IMR-90 (cell line): Measurements from ENCODE around the gene DSE. TPM values are rescaled to one million over a fixed set of nuclear protein-coding genes. Genes with fewer than 3 reads are reported as not detected.

Experiments used
- ATAC-seq: fragments of 200-7000 bp; cut with Tn5 transposase; 2 replicates; pipeline ENCODE4 v1.9.1; 2020; ENCODE audit warnings: low read depth, mild to moderate bottlenecking, moderate library complexity
- BruUV-seq: library from RNA; stranded (reverse); fragments of 400-500 nt; replicated peaks from 2 replicates; lab custom pipeline; 2021; lab: Mats Ljungman, UMichigan
- CTCF ChIA-PET: fragments of 300-600 bp; formaldehyde crosslinking; extraction: SDS; loops from one replicate; lab custom pipeline; 2021; ENCODE audit warnings: antibody characterized with exemption; lab: Yijun Ruan, JAX
- POLR2A ChIA-PET: fragments of 300-600 bp; sonication (Branson Sonifier 250); formaldehyde crosslinking; loops from one replicate; lab custom pipeline; 2022; ENCODE audit warnings: antibody characterized with exemption; ENCODE audit not compliant: unreplicated experiment; lab: Charles Lee
- DNase-seq: peaks from one replicate; pipeline ENCODE4 v3.0.0; 2013
- H2AFZ ChIP-seq: replicated peaks from 2 replicates; pipeline ENCODE3; 2013; ENCODE audit warnings: low read length, mild to moderate bottlenecking; ENCODE audit not compliant: poor library complexity
- H2AK5ac ChIP-seq: 2 replicates; pipeline ENCODE4 v1.6.1; 2013; ENCODE audit warnings: low read depth, low read length, inconsistent platforms
- H2AK9ac ChIP-seq: replicated peaks from 2 replicates; pipeline ENCODE3; 2013; ENCODE audit warnings: mild to moderate bottlenecking, low read depth, low read length, moderate library complexity; ENCODE audit not compliant: poor library complexity
- H2BK120ac ChIP-seq: 2 replicates; pipeline ENCODE4 v1.6.1; 2013; ENCODE audit warnings: low read depth, low read length, inconsistent platforms
- H2BK15ac ChIP-seq: 3 replicates; pipeline ENCODE4 v1.6.1; 2013; ENCODE audit warnings: low read depth, low read length, inconsistent platforms
- H2BK20ac ChIP-seq: 2 replicates; pipeline ENCODE4 v1.6.1; 2013; ENCODE audit warnings: low read depth, mild to moderate bottlenecking, inconsistent platforms, low read length, moderate library complexity
- H2BK5ac ChIP-seq: 2 replicates; pipeline ENCODE4 v1.6.1; 2013; ENCODE audit warnings: mild to moderate bottlenecking, low read depth, low read length, inconsistent platforms; ENCODE audit not compliant: poor library complexity, severe bottlenecking
- H3K14ac ChIP-seq: replicated peaks from 2 replicates; pipeline ENCODE4 v1.6.1; 2013; ENCODE audit warnings: low read depth, low read length, inconsistent platforms
- H3K18ac ChIP-seq: 2 replicates; pipeline ENCODE4 v1.6.1; 2013; ENCODE audit warnings: low read depth, low read length, control low read depth
- H3K23ac ChIP-seq: 2 replicates; pipeline ENCODE4 v1.6.1; 2013; ENCODE audit warnings: low read depth, low read length, inconsistent platforms
- H3K27ac ChIP-seq: 2 replicates; pipeline ENCODE4 v1.5.1; 2013; ENCODE audit warnings: mild to moderate bottlenecking, control low read depth, low read length; ENCODE audit not compliant: insufficient read depth
- H3K27me3 ChIP-seq: 2 replicates; pipeline ENCODE4 v1.6.1; 2013; ENCODE audit warnings: low read length; ENCODE audit not compliant: control insufficient read depth, insufficient read depth
- H3K36me3 ChIP-seq: 2 replicates; pipeline ENCODE4 v1.6.1; 2013; ENCODE audit warnings: low read length, mixed read lengths; ENCODE audit not compliant: control insufficient read depth, insufficient read depth
- H3K4ac ChIP-seq: 2 replicates; pipeline ENCODE4 v1.6.1; 2013; ENCODE audit warnings: low read depth, low read length, inconsistent platforms
- H3K4me1 ChIP-seq: 2 replicates; pipeline ENCODE4 v1.6.1; 2013; ENCODE audit warnings: low read length, mixed read lengths; ENCODE audit not compliant: control insufficient read depth, insufficient read depth
- H3K4me2 ChIP-seq: 2 replicates; pipeline ENCODE4 v1.6.1; 2013; ENCODE audit warnings: low read depth, mild to moderate bottlenecking, control low read depth, low read length, moderate library complexity
- H3K4me3 ChIP-seq: 2 replicates; pipeline ENCODE4 v1.5.1; 2013; ENCODE audit warnings: low read depth, mild to moderate bottlenecking, control low read depth, low read length, moderate library complexity; ENCODE audit not compliant: insufficient read depth
- H3K56ac ChIP-seq: 2 replicates; pipeline ENCODE4 v1.6.1; 2013; ENCODE audit warnings: low read length, inconsistent platforms; ENCODE audit not compliant: insufficient read depth; ENCODE audit errors: extremely low read depth
- H3K79me1 ChIP-seq, 2 experiments: 2 replicates each; pipeline ENCODE4 v1.6.1; 2013; ENCODE audit warnings: low read length in 2 of 2, inconsistent platforms in 1 of 2, low read depth in 1 of 2
- H3K9ac ChIP-seq: 2 replicates; pipeline ENCODE4 v1.6.1; 2013; ENCODE audit warnings: low read depth, low read length, control low read depth
- H3K9me1 ChIP-seq: 2 replicates; pipeline ENCODE4 v1.6.1; 2013; ENCODE audit warnings: low read length, inconsistent platforms; ENCODE audit not compliant: insufficient read depth
- H3K9me3 ChIP-seq: 2 replicates; pipeline ENCODE4 v1.6.1; 2013; ENCODE audit warnings: low read length; ENCODE audit not compliant: control insufficient read depth, insufficient read depth
- H4K20me1 ChIP-seq: 2 replicates; pipeline ENCODE4 v1.6.1; 2013; ENCODE audit warnings: low read length, inconsistent platforms; ENCODE audit not compliant: insufficient read depth
- H4K5ac ChIP-seq: 2 replicates; pipeline ENCODE4 v1.6.1; 2013; ENCODE audit warnings: mild to moderate bottlenecking, low read depth, low read length, control low read depth
- H4K8ac ChIP-seq, 2 experiments: 2 replicates each; pipeline ENCODE4 v1.6.1; 2013; ENCODE audit warnings: low read depth in 2 of 2, low read length in 2 of 2, control low read depth in 1 of 2, inconsistent platforms in 1 of 2
- H4K91ac ChIP-seq: 2 replicates; pipeline ENCODE4 v1.6.1; 2013; ENCODE audit warnings: low read depth, low read length, inconsistent platforms; ENCODE audit not compliant: insufficient read depth
- MAZ ChIP-seq: IDR thresholded peaks from 2 replicates; pipeline ENCODE4 v1.6.1; 2012; ENCODE audit warnings: low read depth, mild to moderate bottlenecking, low read length, improper control_type of control experiment, moderate library complexity, borderline replicate concordance
- WGBS, 2 experiments: methylation state at CpG; one replicate each; pipeline versions ENCODE4 v1.1.5 to v1.1.7; 2013; ENCODE audit warnings: missing lambda C conversion rate in 2 of 2; ENCODE audit not compliant: insufficient read length in 1 of 2; ENCODE audit errors: extremely low coverage in 2 of 2; 5-methylcytosine and 5-hydroxymethylcytosine counted together
- dilution Hi-C: fragments of 300-500 bp; cut with HindIII; formaldehyde crosslinking; loops from one replicate; pipeline ENCODE4 v1.14.3; 2018; ENCODE audit warnings: low sequenced_read_pairs; ENCODE audit not compliant: unreplicated experiment
- in situ Hi-C: fragments of 300-500 bp; cut with MboI; formaldehyde crosslinking; loops from 3 replicates; pipeline ENCODE4 v1.14.3; 2019; ENCODE audit warnings: low sequenced_read_pairs, inconsistent platforms, mixed read lengths
- intact Hi-C: fragments of 100-400 bp; cut with micrococcal nuclease; formaldehyde crosslinking; loops from 2 replicates; pipeline ENCODE4 v1.10.0; 2022
- polyA plus RNA-seq, 3 experiments: library from polyadenylated mRNA; depleted of rRNA; stranded (reverse); fragments of >200 nt; gene quantifications; 2 replicates each; pipeline ENCODE4 v1.2.3, GENCODE V29; 2012; ENCODE audit warnings: low replicate concordance in 1 of 3
- total RNA-seq: library from RNA; depleted of rRNA; stranded (reverse); fragments of >200 nt; gene quantifications from 2 replicates; pipeline ENCODE4 v1.2.3, GENCODE V29; 2012

Gene DSE
- total and polyA plus RNA-seq, 2 of the 4 experiments (the other 2 are of a cell fraction), result 48.0 to 154 TPM

DNA sequence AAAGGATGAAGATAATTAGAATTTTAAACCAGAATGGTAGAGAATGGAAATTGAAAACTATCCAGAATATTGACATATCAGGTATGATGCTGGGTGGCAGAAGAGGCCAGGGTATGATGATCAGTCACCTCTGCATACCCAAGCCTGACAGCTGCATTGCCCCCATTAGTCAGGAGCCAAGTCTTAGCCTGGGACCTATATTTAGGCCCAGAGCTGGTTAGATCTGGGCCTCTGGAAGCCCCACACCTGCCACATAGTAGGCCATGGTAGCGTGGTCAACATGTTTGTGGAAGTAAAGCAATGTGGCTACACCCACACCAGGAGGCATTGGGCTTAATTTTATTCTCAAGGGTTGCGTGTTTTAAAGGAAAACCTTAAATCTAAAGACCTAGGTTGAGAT, 58.4 kb downstream of the DSE start:
- dilution Hi-C loops, result no loop called here
- in situ Hi-C loops, result loop anchor here (25.0 kb wide), 1 partner anchor 142 kb away; the partner anchor contains the start of gene TSPYL1

More for the DNA sequence above, 58.4 kb downstream of the DSE start:
- BruUV-seq, result no TSS peak
- H3K9me3 ChIP-seq, result no peaks in the 10 kb centered on the region
- POLR2A ChIA-PET, result interaction anchor here (0.5 kb wide), 1 partner anchor 13 kb away, joined by 14 read pairs; no protein-coding TSS in a partner anchor
- no peak overlapping the region for H3K27ac ChIP-seq
- TF ChIP-seq MAZ, result no peak
- H2BK15ac ChIP-seq, result no peak overlapping the region
- H4K20me1 ChIP-seq, result peaks cover 4% of the 10 kb centered on the region; the same call in 1 of the 2 replicates
- H2AK9ac ChIP-seq, result no peak overlapping the region
- peaks cover 21% of the 10 kb centered on the region for H3K36me3 ChIP-seq
- intact Hi-C loops, result no loop called here
- no peak overlapping the region for H4K5ac ChIP-seq
- H2AFZ ChIP-seq, result no peak overlapping the region
- H3K4me3 ChIP-seq, result no peak overlapping the region
- H3K18ac ChIP-seq, result no peak overlapping the region
- H2BK20ac ChIP-seq, result no peak overlapping the region
- ATAC-seq (no peak), DNase-seq (no peak)
- H3K9me1 ChIP-seq, result peaks cover 2% of the 10 kb centered on the region
- CTCF ChIA-PET, result no interaction called here
- no peak overlapping the region for H3K14ac ChIP-seq
- H3K9ac ChIP-seq, result no peak overlapping the region
- no peak overlapping the region for H4K8ac ChIP-seq
- H3K56ac ChIP-seq, result no peak overlapping the region
- H3K4me2 ChIP-seq, result no peak overlapping the region
- no peak overlapping the region for H3K4ac ChIP-seq
- no peak overlapping the region for H2BK120ac ChIP-seq
- no peak overlapping the region for H4K91ac ChIP-seq
- H3K27me3 ChIP-seq, result no peaks in the 10 kb centered on the region
- H2AK5ac ChIP-seq, result no peak overlapping the region
- WGBS, 2 experiments, result no CpG with 5 or more reads among the region's 2 CpGs
- H3K4me1 ChIP-seq, result no peaks in the 10 kb centered on the region; the same call in 1 of the 2 replicates
- H3K79me1 ChIP-seq, result peaks cover 19 to 25% of the 10 kb centered on the region in 2 experiments; a peak in 3 of 4 replicates
- no peak overlapping the region for H3K23ac ChIP-seq
- no peak overlapping the region for H2BK5ac ChIP-seq
